ENCODE measurements around the gene KLC1. TPM values are rescaled to one million over a fixed set of nuclear protein-coding genes. Genes with fewer than 3 reads are reported as not detected.
A peak's percentile ranks its signal among the peaks of the same experiment; 100 is the strongest.

KLC1 gene
- total RNA-seq, 4 donors from 2014 or later = 205 to 427 (median 291) TPM

- Histone ChIP-seq H3K27me3 (no peaks in the 10 kb centered on the region), H3K4me3 (no peak overlapping the region), H3K27ac (peak overlapping the region; percentile 47 to 70 (median 60))
Measured at GRCh38 chr14:103696466-103697071, 67.6 kb downstream of the KLC1 start.

GRCh38 chr14:103697206-103697602, 68.2 kb downstream of the KLC1 start:
- in situ Hi-C loops (cut with MboI; ENCODE audit: low pct_ligation_motif_present in 1 of 4, low pct_unique_long_range_greater_than_20kb in 1 of 4, low sequenced_read_pairs in 3 of 4) (no loop called here), intact Hi-C loops (cut with DNase I; ENCODE audit: low total_unique reads) (no loop called here)
- TF ChIP-seq EP300 (IDR thresholded peaks at IDR 0.05; ENCODE audit: low read depth) (no peak), POLR2A (IDR thresholded peaks at IDR 0.05) (no peak), POLR2AphosphoS5 (IDR thresholded peaks at IDR 0.05) (no peak), CTCF (IDR thresholded peaks at IDR 0.05) (no peak)
- H3K27me3 ChIP-seq = no peaks in the 10 kb centered on the region
- H3K27ac ChIP-seq = peak overlapping the region; percentile 47 to 70 (median 60)
- WGBS, 2 donors (ENCODE audit: low coverage in 1 of 2) = 44 to 50% methylated on average over 2 to 3 of the region's 3 CpGs
- DNase-seq = no peak
- peaks cover 0 to 17% (median 6%) of the 10 kb centered on the region in 4 donors for H3K36me3 ChIP-seq
- no peak overlapping the region for H3K4me3 ChIP-seq
- peaks cover 29 to 43% (median 34%) of the 10 kb centered on the region in 4 donors for H3K4me1 ChIP-seq
- H3K9me3 ChIP-seq = no peaks in the 10 kb centered on the region

More at GRCh38 chr14:103696466-103697071, 67.6 kb downstream of the KLC1 start:
- intact Hi-C loops (cut with DNase I; ENCODE audit: low total_unique reads) = no loop called here
- Histone ChIP-seq H3K9me3 (no peaks in the 10 kb centered on the region), H3K4me1 (peaks cover 29 to 43% (median 34%) of the 10 kb centered on the region in 4 donors), H3K36me3 (peaks cover 0 to 17% (median 6%) of the 10 kb centered on the region in 4 donors)
- in situ Hi-C loops (cut with MboI; ENCODE audit: low pct_ligation_motif_present in 1 of 4, low pct_unique_long_range_greater_than_20kb in 1 of 4, low sequenced_read_pairs in 3 of 4) = no loop called here
- peak; percentile 23 for DNase-seq
- 43 to 76% methylated on average over 2 to 17 of the region's 17 CpGs for WGBS, 2 donors (ENCODE audit: low coverage in 1 of 2)
- TF ChIP-seq CTCF (IDR thresholded peaks at IDR 0.05) = no peak
- TF ChIP-seq POLR2AphosphoS5 (IDR thresholded peaks at IDR 0.05) = no peak
- TF ChIP-seq EP300 (IDR thresholded peaks at IDR 0.05; ENCODE audit: low read depth) = no peak
- TF ChIP-seq POLR2A (IDR thresholded peaks at IDR 0.05) = no peak

- TF ChIP-seq CTCF (IDR thresholded peaks at IDR 0.05) (no peak), POLR2AphosphoS5 (IDR thresholded peaks at IDR 0.05) (no peak), POLR2A (IDR thresholded peaks at IDR 0.05) (no peak), EP300 (IDR thresholded peaks at IDR 0.05; ENCODE audit: low read depth) (no peak)
- in situ Hi-C loops (cut with MboI; ENCODE audit: low pct_ligation_motif_present in 1 of 4, low pct_unique_long_range_greater_than_20kb in 1 of 4, low sequenced_read_pairs in 3 of 4) (no loop called here), intact Hi-C loops (cut with DNase I; ENCODE audit: low total_unique reads) (no loop called here)
- DNase-seq = no peak
- Histone ChIP-seq H3K36me3 (peaks cover 0 to 17% (median 6%) of the 10 kb centered on the region in 4 donors), H3K4me1 (peaks cover 26 to 43% (median 34%) of the 10 kb centered on the region in 4 donors), H3K4me3 (no peak overlapping the region), H3K27ac (peak overlapping the region; percentile 28 to 73 (median 57)), H3K9me3 (no peaks in the 10 kb centered on the region), H3K27me3 (no peaks in the 10 kb centered on the region)
- WGBS, 2 donors (ENCODE audit: low coverage in 1 of 2) = 80 to 86% methylated on average over 1 to 13 of the region's 14 CpGs
Measured at GRCh38 chr14:103697603-103698379, 68.8 kb downstream of the KLC1 start.

All from transverse colon (tissue), 4 donors.